Coronary artery (tissue), 2 donors: ENCODE measurements around the gene PFKFB3.
"Not testable (repeated sequence)": the region's sequence is repeated elsewhere in the genome, so short reads cannot be mapped to it uniquely, and the experiment has no call there.

Experiments
- DNase-seq: peaks from one replicate; pipeline ENCODE4 v3.0.0-alpha.2; 2017; ENCODE audit warnings: low spot score
- H3K27ac ChIP-seq, 2 donors: fragments of 200-600 bp; sonication (generic); one replicate each; pipeline ENCODE4 v1.5.1; 2016 to 2019
- H3K4me3 ChIP-seq: fragments of 200-600 bp; sonication (generic); 2 replicates; pipeline ENCODE4 v1.5.1; 2016; ENCODE audit warnings: mild to moderate bottlenecking, moderate library complexity
- TF ChIP-seq, protein P1 (sequence below): fragments of 200-600 bp; sonication (generic); IDR thresholded peaks from one replicate; pipeline ENCODE4 v1.5.1; 2019; ENCODE audit warnings: antibody characterized with exemption

Gene PFKFB3

GRCh38 chr10:6247041-6247712, 44.4 kb downstream of the PFKFB3 start:
- H3K27ac ChIP-seq = peak overlapping the region in 1 of 2 donors; percentile 36
- TF ChIP-seq, protein P1, sequence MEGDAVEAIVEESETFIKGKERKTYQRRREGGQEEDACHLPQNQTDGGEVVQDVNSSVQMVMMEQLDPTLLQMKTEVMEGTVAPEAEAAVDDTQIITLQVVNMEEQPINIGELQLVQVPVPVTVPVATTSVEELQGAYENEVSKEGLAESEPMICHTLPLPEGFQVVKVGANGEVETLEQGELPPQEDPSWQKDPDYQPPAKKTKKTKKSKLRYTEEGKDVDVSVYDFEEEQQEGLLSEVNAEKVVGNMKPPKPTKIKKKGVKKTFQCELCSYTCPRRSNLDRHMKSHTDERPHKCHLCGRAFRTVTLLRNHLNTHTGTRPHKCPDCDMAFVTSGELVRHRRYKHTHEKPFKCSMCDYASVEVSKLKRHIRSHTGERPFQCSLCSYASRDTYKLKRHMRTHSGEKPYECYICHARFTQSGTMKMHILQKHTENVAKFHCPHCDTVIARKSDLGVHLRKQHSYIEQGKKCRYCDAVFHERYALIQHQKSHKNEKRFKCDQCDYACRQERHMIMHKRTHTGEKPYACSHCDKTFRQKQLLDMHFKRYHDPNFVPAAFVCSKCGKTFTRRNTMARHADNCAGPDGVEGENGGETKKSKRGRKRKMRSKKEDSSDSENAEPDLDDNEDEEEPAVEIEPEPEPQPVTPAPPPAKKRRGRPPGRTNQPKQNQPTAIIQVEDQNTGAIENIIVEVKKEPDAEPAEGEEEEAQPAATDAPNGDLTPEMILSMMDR = no peak
- DNase-seq = no peak
- H3K4me3 ChIP-seq = no peak overlapping the region

DNA sequence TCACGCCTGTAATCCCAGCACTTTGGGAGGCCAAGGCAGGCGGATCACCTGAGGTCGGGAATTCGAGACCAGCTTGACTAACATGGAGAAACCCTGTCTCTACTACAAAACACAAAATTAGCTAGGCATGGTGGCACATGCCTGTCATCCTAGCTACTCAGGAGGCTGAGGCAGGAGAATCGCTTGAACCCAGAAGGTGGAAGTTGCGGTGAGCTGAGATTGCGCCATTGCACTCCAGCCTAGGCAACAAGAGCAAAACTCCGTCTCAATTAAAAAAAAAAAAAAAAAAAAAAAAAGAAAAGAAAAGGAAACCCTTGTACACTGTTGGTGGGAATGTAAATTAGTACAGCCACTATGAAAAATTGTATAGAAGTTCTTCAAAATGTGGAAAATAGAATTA, 46.2 kb downstream of the PFKFB3 start:
- not testable (repeated sequence) for H3K4me3 ChIP-seq, DNase-seq, H3K27ac ChIP-seq

- TF ChIP-seq, protein P1 = no peak
- H3K27ac ChIP-seq = no peak overlapping the region
- no peak for DNase-seq
- no peak overlapping the region for H3K4me3 ChIP-seq
These were observed 47.0 kb downstream of the PFKFB3 start for GRCh38 chr10:6249698-6250097.

- no peak overlapping the region for H3K27ac ChIP-seq
- TF ChIP-seq, protein P1 = no peak
- DNase-seq = no peak
- H3K4me3 ChIP-seq = no peak overlapping the region
These were observed 48.0 kb downstream of the PFKFB3 start for GRCh38 chr10:6250745-6251144.

DNA sequence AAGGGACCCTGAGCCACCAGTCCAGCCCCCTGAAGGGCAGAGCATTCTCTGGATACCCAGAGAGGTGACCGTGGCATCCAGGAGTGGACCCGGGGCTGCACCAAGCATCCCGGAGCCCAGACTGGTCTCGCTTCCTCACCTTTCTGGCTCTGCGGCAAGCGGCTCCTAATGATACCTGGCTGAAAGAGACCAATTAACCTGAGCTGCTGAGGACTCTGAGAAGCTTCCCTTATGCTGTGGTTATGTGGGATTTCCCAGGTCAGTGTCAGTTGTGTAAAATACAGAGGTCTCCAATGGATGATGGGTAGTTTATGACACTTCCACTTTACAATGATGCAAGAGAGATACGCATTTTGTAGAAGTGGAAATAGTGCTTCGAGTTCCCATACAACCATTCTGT, 51.5 kb downstream of the PFKFB3 start:
- H3K27ac ChIP-seq = no peak overlapping the region
- no peak for DNase-seq
- H3K4me3 ChIP-seq = no peak overlapping the region
- TF ChIP-seq, protein P1 = no peak

- no peak overlapping the region for H3K4me3 ChIP-seq
- TF ChIP-seq, protein P1 = no peak
- DNase-seq = no peak
- H3K27ac ChIP-seq = no peak overlapping the region
These were observed 52.9 kb downstream of the PFKFB3 start for GRCh38 chr10:6255548-6256061.

GRCh38 chr10:6256439-6256838, 53.7 kb downstream of the PFKFB3 start:
- TF ChIP-seq, protein P1 = no peak
- Histone ChIP-seq H3K27ac (no peak overlapping the region), H3K4me3 (no peak overlapping the region)
- DNase-seq = no peak
